Activated CD8-positive, alpha-beta T cell treated with anti-CD3 and anti-CD28 coated beads for 36 hours (primary cell): ENCODE measurements around the gene TEX44. TPM values are rescaled to one million over a fixed set of nuclear protein-coding genes. Genes with fewer than 3 reads are reported as not detected.

Experiments used
- ATAC-seq: fragments of 200-7000 bp; cut with Tn5 transposase; one replicate; pipeline ENCODE4 v1.10.0; 2021; ENCODE audit warnings: mild to moderate bottlenecking, moderate library complexity
- CTCF ChIA-PET: fragments of 350-600 bp; sonication (Branson Sonifier 250); formaldehyde crosslinking; loops from one replicate; lab custom pipeline; 2021; ENCODE audit warnings: antibody characterized with exemption; lab: Charles Lee
- POLR2A ChIA-PET: fragments of 350-600 bp; sonication (Branson Sonifier 250); formaldehyde crosslinking; loops from one replicate; lab custom pipeline; 2021; ENCODE audit warnings: antibody characterized with exemption; lab: Charles Lee
- DNase-seq: peaks from one replicate; pipeline ENCODE4 v3.0.0-alpha.2; 2020
- H3K27ac Mint-ChIP-seq: one replicate; pipeline ENCODE4 v1.8.0; 2021; ENCODE audit warnings: mild to moderate bottlenecking, mixed read lengths
- H3K27me3 Mint-ChIP-seq: one replicate; pipeline ENCODE4 v1.8.0; 2021; ENCODE audit warnings: mixed read lengths
- H3K36me3 Mint-ChIP-seq: one replicate; pipeline ENCODE4 v1.8.0; 2021; ENCODE audit warnings: low read depth, mixed read lengths
- H3K4me1 Mint-ChIP-seq: one replicate; pipeline ENCODE4 v1.8.0; 2021; ENCODE audit warnings: low read depth, mixed read lengths
- H3K4me3 Mint-ChIP-seq: one replicate; pipeline ENCODE4 v1.8.0; 2021; ENCODE audit warnings: mild to moderate bottlenecking, moderate library complexity, mixed read lengths
- H3K9me3 Mint-ChIP-seq: one replicate; pipeline ENCODE4 v1.8.0; 2021; ENCODE audit warnings: mixed read lengths
- CTCF ChIP-seq: fragments of 200-600 bp; IDR thresholded peaks from one replicate; pipeline ENCODE4 v1.8.0; 2022; ENCODE audit warnings: antibody characterized with exemption, mild to moderate bottlenecking
- intact Hi-C: fragments of 100-400 bp; cut with micrococcal nuclease; formaldehyde crosslinking; loops from one replicate; pipeline ENCODE4 v1.10.0; 2022
- total RNA-seq, 2 experiments: library from RNA; stranded (reverse); gene quantifications; one replicate each; pipeline ENCODE4 v1.2.3, GENCODE V29; 2021

Gene TEX44
- total RNA-seq, 2 experiments from 2014 or later = not detected

GRCh38 chr2:231590614-231591013 lies 2.0 kb upstream of the TEX44 start:
- ATAC-seq (no peak), DNase-seq (no peak)
- TF ChIP-seq CTCF = no peak
- Mint-ChIP-seq H3K9me3 (no peaks in the 10 kb centered on the region), H3K4me3 (no peak overlapping the region), H3K4me1 (no peaks in the 10 kb centered on the region), H3K36me3 (no peaks in the 10 kb centered on the region), H3K27ac (no peak overlapping the region), H3K27me3 (no peaks in the 10 kb centered on the region)
- CTCF ChIA-PET = interaction anchor here (1.3 to 6.7 kb wide), 2 partner anchors 11 to 72 kb away, joined by 5 to 50 read pairs; no protein-coding TSS in a partner anchor
- intact Hi-C loops = no loop called here
- POLR2A ChIA-PET = no interaction called here

- Mint-ChIP-seq H3K4me3 (no peak overlapping the region), H3K9me3 (no peaks in the 10 kb centered on the region), H3K4me1 (no peaks in the 10 kb centered on the region), H3K27me3 (no peaks in the 10 kb centered on the region), H3K27ac (no peak overlapping the region), H3K36me3 (no peaks in the 10 kb centered on the region)
- no peak for ATAC-seq
- intact Hi-C loops = no loop called here
- no peak for DNase-seq
- CTCF ChIA-PET = interaction anchor here (1.3 to 6.7 kb wide), 3 partner anchors 8 to 54 kb away, joined by 3 to 50 read pairs (median 4); no protein-coding TSS in a partner anchor
- POLR2A ChIA-PET = interaction anchor here (1.1 kb wide), 1 partner anchor 129 kb away, joined by 4 read pairs; the partner anchor contains the start of gene NCL
- no peak for TF ChIP-seq CTCF
Observed at GRCh38 chr2:231593666-231594065, 1.0 kb downstream of the TEX44 start.

GRCh38 chr2:231597014-231597611 lies 4.4 kb downstream of the TEX44 start:
- H3K36me3 Mint-ChIP-seq = no peaks in the 10 kb centered on the region
- DNase-seq (no peak), ATAC-seq (no peak)
- intact Hi-C loops = no loop called here
- no peak overlapping the region for H3K4me3 Mint-ChIP-seq
- H3K9me3 Mint-ChIP-seq = no peaks in the 10 kb centered on the region
- no peaks in the 10 kb centered on the region for H3K27me3 Mint-ChIP-seq
- POLR2A ChIA-PET = no interaction called here
- CTCF ChIA-PET = interaction anchor here (1.5 kb wide), 1 partner anchor 91 kb away, joined by 3 read pairs; no protein-coding TSS in a partner anchor
- peaks cover 4% of the 10 kb centered on the region for H3K4me1 Mint-ChIP-seq
- no peak for TF ChIP-seq CTCF
- H3K27ac Mint-ChIP-seq = no peak overlapping the region

- H3K27me3 Mint-ChIP-seq = no peaks in the 10 kb centered on the region
- no peak for ATAC-seq
- H3K9me3 Mint-ChIP-seq = no peaks in the 10 kb centered on the region
Observed at GRCh38 chr2:231597627-231598026, 5.0 kb downstream of the TEX44 start.

More at GRCh38 chr2:231597627-231598026, 5.0 kb downstream of the TEX44 start:
- no peaks in the 10 kb centered on the region for H3K36me3 Mint-ChIP-seq
- no peak overlapping the region for H3K4me3 Mint-ChIP-seq
- intact Hi-C loops = no loop called here
- no peak overlapping the region for H3K27ac Mint-ChIP-seq
- TF ChIP-seq CTCF = no peak
- POLR2A ChIA-PET = no interaction called here
- peaks cover 4% of the 10 kb centered on the region for H3K4me1 Mint-ChIP-seq
- DNase-seq = no peak
- CTCF ChIA-PET = interaction anchor here (1.5 to 2.8 kb wide), 2 partner anchors 90 to 115 kb away, joined by 3 to 12 read pairs; no protein-coding TSS in a partner anchor
